NCI-H128 (cell line): Measurements from ENCODE around the gene SLC16A14.
"Not testable (repeated sequence)": the region's sequence is repeated elsewhere in the genome, so short reads cannot be mapped to it uniquely, and the experiment has no call there.

Experiments used
- DNase-seq: peaks from one replicate; lab custom pipeline; 2025; ENCODE audit not compliant: unreplicated experiment; lab: John Stamatoyannopoulos, UW

The SLC16A14 gene

GRCh38 chr2:230068651-230069055 lies at the start of gene SLC16A14:
SLC16A14 (minus strand) TSS chr2:230068924; CDS start chr2:230059352, 9,572 bp downstream.
- no peak for DNase-seq

- no peak for DNase-seq
These were observed 38.0 kb upstream of the SLC16A14 start for GRCh38 chr2:230106771-230107170.

- not testable (repeated sequence) for DNase-seq
These were observed 33.2 kb upstream of the SLC16A14 start for GRCh38 chr2:230101967-230102366.

GRCh38 chr2:230097841-230098240 lies 29.1 kb upstream of the SLC16A14 start:
- no peak for DNase-seq

GRCh38 chr2:230097424-230097823 lies 28.7 kb upstream of the SLC16A14 start:
- DNase-seq: no peak

- DNase-seq: no peak
These were observed 22.2 kb upstream of the SLC16A14 start for GRCh38 chr2:230090967-230091366.

- DNase-seq: no peak
These were observed 16.5 kb upstream of the SLC16A14 start for GRCh38 chr2:230085201-230085600.

GRCh38 chr2:230077851-230078547 lies 9.3 kb upstream of the SLC16A14 start:
- no peak for DNase-seq

GRCh38 chr2:230076819-230077218 lies 8.1 kb upstream of the SLC16A14 start:
- DNase-seq: no peak

- no peak for DNase-seq
These were observed 7.4 kb upstream of the SLC16A14 start for GRCh38 chr2:230075988-230076631.

GRCh38 chr2:230071421-230071820 lies 2.7 kb upstream of the SLC16A14 start:
- no peak for DNase-seq

GRCh38 chr2:230069402-230069801 lies 678 bp upstream of the SLC16A14 start:
- no peak for DNase-seq

- DNase-seq: peak; percentile 23
These were observed 591 bp downstream of the SLC16A14 start for GRCh38 chr2:230068016-230068650.

GRCh38 chr2:230060672-230061293 lies 7.9 kb downstream of the SLC16A14 start:
- DNase-seq: no peak

GRCh38 chr2:230053753-230054478 lies 14.8 kb downstream of the SLC16A14 start:
- no peak for DNase-seq

GRCh38 chr2:230052299-230052698 lies 16.4 kb downstream of the SLC16A14 start:
- no peak for DNase-seq

- DNase-seq: no peak
These were observed 18.6 kb downstream of the SLC16A14 start for GRCh38 chr2:230050136-230050535.

GRCh38 chr2:230048010-230048671 lies 20.6 kb downstream of the SLC16A14 start:
- DNase-seq: no peak

- no peak for DNase-seq
These were observed 22.2 kb downstream of the SLC16A14 start for GRCh38 chr2:230046491-230046890.

GRCh38 chr2:230043461-230043860 lies 25.3 kb downstream of the SLC16A14 start:
- no peak for DNase-seq

- DNase-seq: no peak
These were observed 25.7 kb downstream of the SLC16A14 start for GRCh38 chr2:230043025-230043424.
